ENCODE measurements around the gene ELOB. TPM values are rescaled to one million over a fixed set of nuclear protein-coding genes. Genes with fewer than 3 reads are reported as not detected.

ELOB gene
- polyA plus RNA-seq, 1 experiment: 146 TPM

DNA sequence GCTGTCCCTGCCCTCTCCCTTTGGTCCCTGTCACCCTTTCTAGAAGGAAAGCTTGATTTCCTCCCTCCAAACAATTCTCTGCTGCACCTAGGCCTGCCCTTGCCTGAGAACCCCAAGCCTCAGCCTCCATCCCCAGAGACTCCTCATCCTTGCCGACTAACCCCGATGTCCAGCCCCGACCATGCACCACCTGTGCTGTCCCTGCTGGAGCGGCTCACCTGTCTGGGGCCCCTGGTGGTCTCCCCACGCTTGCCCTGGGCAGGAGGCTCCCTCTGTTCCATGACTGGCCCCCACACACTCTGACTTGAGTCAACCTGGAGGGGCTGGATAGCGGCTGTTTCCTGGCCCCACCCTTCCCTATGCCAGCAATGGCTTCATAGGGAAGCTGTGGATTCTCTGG is 36.6 kb downstream of the ELOB start:
- TF ChIP-seq, protein P1, sequence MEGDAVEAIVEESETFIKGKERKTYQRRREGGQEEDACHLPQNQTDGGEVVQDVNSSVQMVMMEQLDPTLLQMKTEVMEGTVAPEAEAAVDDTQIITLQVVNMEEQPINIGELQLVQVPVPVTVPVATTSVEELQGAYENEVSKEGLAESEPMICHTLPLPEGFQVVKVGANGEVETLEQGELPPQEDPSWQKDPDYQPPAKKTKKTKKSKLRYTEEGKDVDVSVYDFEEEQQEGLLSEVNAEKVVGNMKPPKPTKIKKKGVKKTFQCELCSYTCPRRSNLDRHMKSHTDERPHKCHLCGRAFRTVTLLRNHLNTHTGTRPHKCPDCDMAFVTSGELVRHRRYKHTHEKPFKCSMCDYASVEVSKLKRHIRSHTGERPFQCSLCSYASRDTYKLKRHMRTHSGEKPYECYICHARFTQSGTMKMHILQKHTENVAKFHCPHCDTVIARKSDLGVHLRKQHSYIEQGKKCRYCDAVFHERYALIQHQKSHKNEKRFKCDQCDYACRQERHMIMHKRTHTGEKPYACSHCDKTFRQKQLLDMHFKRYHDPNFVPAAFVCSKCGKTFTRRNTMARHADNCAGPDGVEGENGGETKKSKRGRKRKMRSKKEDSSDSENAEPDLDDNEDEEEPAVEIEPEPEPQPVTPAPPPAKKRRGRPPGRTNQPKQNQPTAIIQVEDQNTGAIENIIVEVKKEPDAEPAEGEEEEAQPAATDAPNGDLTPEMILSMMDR (IDR thresholded peaks at IDR 0.05; ENCODE audit: low read depth, low read length): no peak
- CTCF ChIA-PET: no interaction called here
- POLR2A ChIA-PET: interaction anchor here (0.6 to 2.3 kb wide), 2 partner anchors 12 to 13 kb away, joined by 4 to 6 read pairs; partner anchors contain the start of gene SRRM2
- H3K27ac ChIP-seq (ENCODE audit: low read depth, low read length): no peak overlapping the region
- H3K9me3 ChIP-seq (ENCODE audit: control insufficient read depth, insufficient read depth, low read length): no peaks in the 10 kb centered on the region; the same call in 1 of the 2 replicates
- DNase-seq (ENCODE audit: low read depth, low spot score): no peak
- peaks cover 5% of the 10 kb centered on the region for H3K27me3 ChIP-seq (ENCODE audit: control insufficient read depth, insufficient read depth, low read length)
- no peak overlapping the region for H3K4me3 ChIP-seq (ENCODE audit: low read depth, low read length)

DNA sequence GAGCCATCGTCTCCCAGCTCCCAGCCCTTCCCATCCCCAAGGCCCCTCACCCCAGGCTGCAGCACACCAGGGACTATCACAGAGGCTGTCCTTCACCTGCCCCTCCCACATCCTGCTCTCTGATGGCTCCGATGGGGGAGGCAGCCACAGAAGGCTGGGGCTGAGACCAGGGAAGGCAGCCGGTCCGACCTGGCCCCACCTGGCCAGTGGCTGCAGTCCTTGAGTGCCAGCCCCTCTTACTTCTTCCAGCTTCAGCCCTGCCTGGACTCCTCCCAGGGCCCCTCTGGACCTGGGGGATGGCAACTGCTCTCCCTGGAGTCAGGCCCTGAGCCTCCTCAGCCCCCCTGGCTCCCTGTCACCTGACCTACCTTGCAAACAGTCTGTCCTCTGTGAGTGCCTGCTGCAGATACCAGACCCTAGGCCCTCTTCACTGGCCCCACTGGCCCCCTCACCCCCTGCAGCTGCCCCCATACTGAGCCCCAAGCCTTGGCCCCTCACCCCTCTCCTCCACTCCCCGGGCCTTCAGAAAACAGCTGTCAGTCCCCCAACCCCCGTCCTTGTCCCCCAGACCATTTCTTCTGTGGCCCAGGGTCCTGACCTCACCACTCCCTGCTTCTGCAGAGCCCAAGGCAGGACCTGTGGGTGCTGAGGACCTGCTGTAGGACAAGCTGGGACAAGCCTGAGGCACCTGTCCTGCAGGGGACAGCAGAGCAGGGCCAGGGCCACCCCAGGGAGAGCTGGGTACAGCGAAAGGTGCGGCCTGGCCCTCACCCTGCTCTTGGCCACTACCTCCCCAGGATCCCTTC is 37.3 kb downstream of the ELOB start:
- H3K27me3 ChIP-seq (ENCODE audit: control insufficient read depth, insufficient read depth, low read length): peaks cover 5% of the 10 kb centered on the region
- ChIA-PET CTCF (no interaction called here), POLR2A (interaction anchor here (0.6 to 2.3 kb wide), 2 partner anchors 12 to 13 kb away, joined by 4 to 6 read pairs; partner anchors contain the start of gene SRRM2)
- H3K27ac ChIP-seq (ENCODE audit: low read depth, low read length): no peak overlapping the region
- DNase-seq (ENCODE audit: low read depth, low spot score): no peak
- H3K9me3 ChIP-seq (ENCODE audit: control insufficient read depth, insufficient read depth, low read length): no peaks in the 10 kb centered on the region; the same call in 1 of the 2 replicates
- H3K4me3 ChIP-seq (ENCODE audit: low read depth, low read length): no peak overlapping the region
- TF ChIP-seq, protein P1 (IDR thresholded peaks at IDR 0.05; ENCODE audit: low read depth, low read length): no peak

DNA sequence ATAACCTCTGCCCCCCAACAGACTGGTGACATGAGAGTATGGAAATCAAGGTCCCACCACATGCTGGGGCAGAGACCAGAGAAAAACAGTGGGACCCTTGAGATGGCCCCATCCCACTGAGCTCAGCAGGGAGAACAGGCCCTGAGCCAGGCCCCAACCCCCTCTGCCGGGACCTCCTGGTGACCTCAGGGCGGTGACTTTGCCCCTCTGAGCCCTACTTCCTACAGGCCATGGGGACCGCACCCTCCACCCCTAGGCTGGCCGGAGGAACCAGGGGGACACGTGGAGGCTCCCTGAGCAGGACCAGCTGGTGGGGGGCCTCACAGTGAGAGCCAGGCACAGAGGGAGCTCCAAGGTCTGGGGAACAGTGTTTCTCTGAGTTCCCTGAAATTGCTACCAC is 38.5 kb downstream of the ELOB start:
- ChIA-PET POLR2A (no interaction called here), CTCF (no interaction called here)
- Histone ChIP-seq H3K4me3 (ENCODE audit: low read depth, low read length) (no peak overlapping the region), H3K9me3 (ENCODE audit: control insufficient read depth, insufficient read depth, low read length) (no peaks in the 10 kb centered on the region; the same call in 1 of the 2 replicates), H3K27me3 (ENCODE audit: control insufficient read depth, insufficient read depth, low read length) (peaks cover 5% of the 10 kb centered on the region), H3K27ac (ENCODE audit: low read depth, low read length) (no peak overlapping the region)
- TF ChIP-seq, protein P1 (IDR thresholded peaks at IDR 0.05; ENCODE audit: low read depth, low read length): no peak
- no peak for DNase-seq (ENCODE audit: low read depth, low spot score)

DNA sequence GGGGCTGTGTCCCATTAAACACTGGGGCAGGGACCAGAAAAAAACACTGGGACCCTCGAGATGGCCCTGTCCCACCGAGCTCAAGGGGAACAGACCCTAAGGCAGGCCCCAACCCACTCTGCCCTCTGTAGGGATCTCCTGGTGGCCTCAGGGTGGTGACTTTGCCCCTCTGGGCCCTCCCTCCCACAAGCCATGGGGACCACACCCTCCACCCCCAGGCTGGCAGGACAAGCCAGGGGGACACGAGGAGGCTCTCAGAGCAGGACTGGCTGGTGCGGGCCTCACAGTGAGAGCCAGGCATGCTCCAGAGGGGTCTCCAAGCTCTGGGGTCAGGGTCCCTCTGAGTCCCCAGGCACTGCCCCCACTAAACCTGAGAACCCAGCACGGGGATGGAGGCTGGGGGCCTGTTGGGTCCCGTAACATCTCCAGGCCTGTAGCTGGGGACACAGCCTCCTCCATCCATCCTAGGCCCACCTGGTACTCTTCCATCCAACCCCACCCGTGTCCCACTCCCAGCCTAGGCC is 39.1 kb downstream of the ELOB start:
- ChIA-PET POLR2A (no interaction called here), CTCF (no interaction called here)
- H3K4me3 ChIP-seq (ENCODE audit: low read depth, low read length): no peak overlapping the region
- H3K27ac ChIP-seq (ENCODE audit: low read depth, low read length): no peak overlapping the region
- peaks cover 5% of the 10 kb centered on the region for H3K27me3 ChIP-seq (ENCODE audit: control insufficient read depth, insufficient read depth, low read length)
- no peaks in the 10 kb centered on the region; the same call in 1 of the 2 replicates for H3K9me3 ChIP-seq (ENCODE audit: control insufficient read depth, insufficient read depth, low read length)
- DNase-seq (ENCODE audit: low read depth, low spot score): no peak
- TF ChIP-seq, protein P1 (IDR thresholded peaks at IDR 0.05; ENCODE audit: low read depth, low read length): no peak

DNA sequence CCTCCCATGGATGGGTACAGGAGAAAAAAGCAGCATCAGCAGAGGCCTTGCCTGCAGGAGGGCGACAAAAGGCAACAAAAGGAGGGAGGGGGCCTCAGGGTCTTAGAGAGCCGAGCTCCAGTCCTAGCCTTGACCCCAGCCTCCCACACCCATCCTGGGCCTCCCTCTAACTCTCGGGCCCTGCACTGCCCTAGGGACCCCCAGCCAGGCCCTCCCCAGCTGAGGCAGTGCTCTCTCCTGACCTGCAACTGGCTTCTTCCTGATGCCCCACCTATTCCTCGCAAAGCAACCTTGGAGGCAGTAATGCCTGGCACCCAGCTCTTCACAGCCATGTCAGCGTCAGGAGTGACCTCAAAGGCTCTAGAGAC is 39.9 kb downstream of the ELOB start:
- TF ChIP-seq, protein P1 (IDR thresholded peaks at IDR 0.05; ENCODE audit: low read depth, low read length): no peak
- Histone ChIP-seq H3K27ac (ENCODE audit: low read depth, low read length) (no peak overlapping the region), H3K4me3 (ENCODE audit: low read depth, low read length) (no peak overlapping the region), H3K27me3 (ENCODE audit: control insufficient read depth, insufficient read depth, low read length) (peaks cover 10% of the 10 kb centered on the region), H3K9me3 (ENCODE audit: control insufficient read depth, insufficient read depth, low read length) (no peaks in the 10 kb centered on the region; the same call in 1 of the 2 replicates)
- DNase-seq (ENCODE audit: low read depth, low spot score): no peak
- ChIA-PET POLR2A (interaction anchor here (0.7 kb wide), 1 partner anchor 8 kb away, joined by 3 read pairs; no protein-coding TSS in a partner anchor), CTCF (no interaction called here)

Data from AG04450 (cell line).